Fibroblast of villous mesenchyme (primary cell): ENCODE data around the gene LNP1. TPM values are rescaled to one million over a fixed set of nuclear protein-coding genes. Genes with fewer than 3 reads are reported as not detected.

Source experiments
- DNase-seq: peaks from one replicate; pipeline ENCODE4 v3.0.0-alpha.2; 2010; ENCODE audit warnings: low read depth
- H3K4me3 ChIP-seq: 2 replicates; pipeline ENCODE4 v1.5.1; 2011; ENCODE audit warnings: low read depth, mild to moderate bottlenecking, low read length
- total RNA-seq: library from RNA; depleted of rRNA; stranded (reverse); fragments of >200 nt; gene quantifications from 2 replicates; pipeline ENCODE4 v1.2.3, GENCODE V29; 2012
- TF ChIP-seq, protein P1 (sequence below): IDR thresholded peaks from 2 replicates; pipeline ENCODE4 v1.5.1; 2012; ENCODE audit warnings: low read depth, mild to moderate bottlenecking, low read length; ENCODE audit not compliant: insufficient read depth

Gene LNP1
- total RNA-seq, 1 donor, result 4.7 TPM

DNA sequence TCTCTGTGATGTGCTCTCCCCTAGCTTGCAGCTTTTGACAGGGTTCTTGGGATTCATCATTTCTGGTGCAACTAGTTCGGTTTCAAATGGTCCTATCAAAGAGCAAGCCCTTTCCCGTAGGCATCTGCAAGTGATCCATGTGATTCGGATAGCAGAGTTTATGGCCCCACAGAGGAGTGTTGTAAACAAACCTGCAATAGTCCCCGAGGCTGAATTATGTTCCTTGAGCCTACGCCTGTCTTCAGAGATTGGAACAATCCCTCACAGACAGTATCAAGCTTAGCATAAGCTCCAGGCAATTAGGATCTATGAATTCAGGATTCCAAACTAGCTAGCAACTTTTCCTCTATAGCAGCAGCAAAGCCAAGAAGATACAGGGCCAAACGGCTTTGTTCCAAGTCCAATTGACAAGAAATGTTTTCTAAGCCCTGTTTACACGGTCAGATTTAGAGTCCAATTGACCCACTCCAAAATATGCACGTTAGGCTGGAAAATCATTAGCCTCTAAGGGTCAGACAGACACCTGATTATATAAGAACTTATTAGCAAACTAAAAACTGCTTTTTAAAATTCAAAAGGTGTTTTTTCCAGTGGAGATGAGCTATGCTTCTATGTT lies 24.8 kb downstream of the LNP1 start:
- TF ChIP-seq, protein P1, sequence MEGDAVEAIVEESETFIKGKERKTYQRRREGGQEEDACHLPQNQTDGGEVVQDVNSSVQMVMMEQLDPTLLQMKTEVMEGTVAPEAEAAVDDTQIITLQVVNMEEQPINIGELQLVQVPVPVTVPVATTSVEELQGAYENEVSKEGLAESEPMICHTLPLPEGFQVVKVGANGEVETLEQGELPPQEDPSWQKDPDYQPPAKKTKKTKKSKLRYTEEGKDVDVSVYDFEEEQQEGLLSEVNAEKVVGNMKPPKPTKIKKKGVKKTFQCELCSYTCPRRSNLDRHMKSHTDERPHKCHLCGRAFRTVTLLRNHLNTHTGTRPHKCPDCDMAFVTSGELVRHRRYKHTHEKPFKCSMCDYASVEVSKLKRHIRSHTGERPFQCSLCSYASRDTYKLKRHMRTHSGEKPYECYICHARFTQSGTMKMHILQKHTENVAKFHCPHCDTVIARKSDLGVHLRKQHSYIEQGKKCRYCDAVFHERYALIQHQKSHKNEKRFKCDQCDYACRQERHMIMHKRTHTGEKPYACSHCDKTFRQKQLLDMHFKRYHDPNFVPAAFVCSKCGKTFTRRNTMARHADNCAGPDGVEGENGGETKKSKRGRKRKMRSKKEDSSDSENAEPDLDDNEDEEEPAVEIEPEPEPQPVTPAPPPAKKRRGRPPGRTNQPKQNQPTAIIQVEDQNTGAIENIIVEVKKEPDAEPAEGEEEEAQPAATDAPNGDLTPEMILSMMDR, result no peak
- peak; percentile 62 for DNase-seq
- no peak overlapping the region for H3K4me3 ChIP-seq

DNA sequence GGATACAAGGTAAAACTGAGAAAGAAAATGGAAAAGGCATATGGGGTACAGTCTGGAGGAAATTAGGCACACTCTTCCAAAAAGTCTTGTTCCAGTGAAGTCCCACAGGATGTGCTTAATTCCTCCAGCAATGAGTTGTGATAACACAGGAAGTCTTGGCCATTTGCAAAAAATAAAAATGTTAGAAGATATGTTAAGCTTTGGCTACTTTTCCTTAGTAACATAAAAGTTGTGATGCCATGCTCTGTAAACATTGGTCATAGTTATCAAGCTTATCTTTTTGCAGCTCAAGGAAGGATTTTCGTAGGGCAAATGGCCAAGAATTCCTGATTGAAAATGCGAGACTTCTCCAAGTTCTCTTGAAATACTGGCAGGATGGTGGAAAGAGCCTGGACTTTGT lies 26.4 kb downstream of the LNP1 start:
- TF ChIP-seq, protein P1, result no peak
- peak; percentile 95 for DNase-seq
- H3K4me3 ChIP-seq, result no peak overlapping the region

DNA sequence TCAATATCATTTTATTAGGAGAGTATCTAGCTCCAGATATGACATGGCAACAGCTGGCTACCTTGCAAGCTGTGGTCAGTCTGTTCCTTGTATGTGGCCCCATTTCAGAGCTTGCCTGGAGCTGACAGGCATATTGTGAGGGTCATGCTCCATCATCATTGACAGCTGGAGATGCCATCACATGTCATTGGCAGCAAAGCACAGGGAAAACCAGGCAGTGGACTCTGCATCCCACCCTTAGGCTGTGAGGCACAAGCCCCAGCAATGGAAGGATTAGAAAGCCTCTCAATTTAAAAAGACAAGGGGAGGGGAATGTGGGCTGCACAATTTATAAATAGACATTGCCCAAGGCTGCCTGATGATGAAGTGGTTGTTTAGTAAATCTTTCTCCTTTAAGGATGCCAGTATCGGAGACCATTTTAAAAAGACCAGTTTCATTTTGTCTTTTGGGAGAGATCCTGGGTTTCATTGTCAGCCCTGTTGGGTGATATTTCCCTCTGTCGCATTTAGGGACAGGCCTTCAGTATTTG lies 27.9 kb downstream of the LNP1 start:
- DNase-seq, result no peak
- no peak overlapping the region for H3K4me3 ChIP-seq
- TF ChIP-seq, protein P1, result no peak

DNA sequence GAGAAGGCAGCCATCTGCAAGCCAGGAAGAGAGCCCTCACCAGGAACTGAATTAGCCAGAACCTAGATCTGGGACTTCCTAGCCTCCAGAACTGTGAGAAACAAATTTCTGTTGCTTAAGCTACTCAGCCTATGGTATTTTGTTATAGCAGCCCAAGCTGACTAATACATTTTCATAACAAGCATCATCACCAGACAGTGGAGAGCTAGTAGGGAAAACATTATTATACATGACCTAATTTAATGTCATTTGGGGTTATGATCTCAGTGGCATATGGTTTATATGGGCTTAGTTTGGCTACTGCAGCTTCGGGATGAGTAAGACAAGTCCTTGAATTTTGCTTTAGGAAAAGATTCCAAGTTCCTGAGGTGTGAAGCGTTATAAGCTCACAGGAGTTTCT lies 35.6 kb downstream of the LNP1 start:
- H3K4me3 ChIP-seq, result no peak overlapping the region
- no peak for DNase-seq
- TF ChIP-seq, protein P1, result no peak

DNA sequence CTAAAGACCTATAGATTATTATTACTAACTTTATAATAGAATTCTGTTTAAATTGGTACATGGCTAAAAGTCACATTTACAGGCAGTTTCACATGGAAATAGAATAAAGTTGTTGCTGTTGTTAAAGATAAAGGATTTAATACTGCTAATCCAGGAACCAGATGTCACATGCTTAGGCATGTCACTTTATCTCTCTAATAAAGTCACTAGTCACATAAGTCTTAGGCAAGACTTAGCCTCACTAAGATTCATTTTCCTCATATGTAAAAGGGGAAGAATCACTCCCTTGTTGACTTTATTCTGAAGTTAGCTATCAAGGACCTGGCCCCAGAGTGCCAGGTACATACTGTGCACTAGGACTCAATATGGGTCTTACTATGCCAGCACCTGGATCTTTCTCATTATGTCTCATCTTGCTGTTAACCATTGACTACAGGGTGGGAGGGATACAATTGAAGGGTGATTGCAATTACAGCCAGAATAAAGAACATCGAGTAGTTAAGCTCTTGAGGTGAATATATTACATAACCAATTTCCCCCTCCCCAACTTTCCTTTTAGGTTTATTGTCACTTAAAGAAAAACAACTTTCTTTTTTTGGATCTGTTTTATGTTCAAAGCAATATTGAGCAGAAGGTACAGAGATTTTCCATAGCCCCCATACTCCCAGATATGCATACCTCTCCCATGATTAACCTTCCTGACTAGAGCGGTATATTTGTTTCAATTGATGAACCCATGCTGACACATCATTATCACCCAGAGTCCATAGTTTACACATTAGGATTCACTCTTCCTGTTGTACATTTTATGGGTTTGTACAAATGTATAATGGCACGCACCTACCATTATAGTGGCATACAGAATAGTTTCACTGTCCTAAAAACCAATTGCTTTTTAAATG lies 36.6 kb downstream of the LNP1 start:
- TF ChIP-seq, protein P1, result no peak
- DNase-seq, result no peak
- no peak overlapping the region for H3K4me3 ChIP-seq

DNA sequence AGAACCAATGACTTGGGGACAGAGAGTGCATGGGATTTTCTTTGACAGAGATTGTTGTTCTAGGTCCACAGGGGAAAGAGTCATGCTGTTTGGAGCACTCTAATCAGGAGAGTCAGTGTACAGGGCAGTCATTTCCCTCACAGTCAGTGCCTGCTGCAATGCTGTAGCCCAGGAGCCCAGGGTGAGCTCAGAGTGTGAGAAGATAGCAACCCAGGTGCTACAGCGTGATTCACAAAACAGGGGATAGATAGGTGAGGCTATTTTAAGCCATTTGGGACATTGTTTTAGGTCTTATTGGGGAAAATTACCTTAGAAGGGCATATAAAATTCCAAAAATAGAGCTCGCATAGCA lies 37.3 kb downstream of the LNP1 start:
- TF ChIP-seq, protein P1, result no peak
- no peak overlapping the region for H3K4me3 ChIP-seq
- DNase-seq, result no peak
